Activated CD4-positive, alpha-beta memory T cell treated with anti-CD3 and anti-CD28 coated beads for 36 hours (primary cell): ENCODE measurements around the gene CD177. TPM values are rescaled to one million over a fixed set of nuclear protein-coding genes. Genes with fewer than 3 reads are reported as not detected.
"Not testable (repeated sequence)": the region's sequence is repeated elsewhere in the genome, so short reads cannot be mapped to it uniquely, and the experiment has no call there.

Experiments used
- CTCF ChIA-PET: fragments of 350-600 bp; sonication (Branson Sonifier 250); formaldehyde crosslinking; loops from one replicate; lab custom pipeline; 2021; ENCODE audit warnings: antibody characterized with exemption, inconsistent platforms; lab: Charles Lee
- POLR2A ChIA-PET: fragments of 350-600 bp; sonication (Branson Sonifier 250); formaldehyde crosslinking; loops from one replicate; lab custom pipeline; 2021; ENCODE audit warnings: antibody characterized with exemption; lab: Charles Lee
- DNase-seq: peaks from one replicate; pipeline ENCODE4 v3.0.0-alpha.2; 2020
- H3K27ac Mint-ChIP-seq: one replicate; pipeline ENCODE4 v1.8.0; 2021; ENCODE audit warnings: mixed read lengths
- H3K27me3 Mint-ChIP-seq: one replicate; pipeline ENCODE4 v1.8.0; 2021; ENCODE audit warnings: mixed read lengths
- H3K36me3 Mint-ChIP-seq: one replicate; pipeline ENCODE4 v1.8.0; 2021; ENCODE audit warnings: mixed read lengths
- H3K4me1 Mint-ChIP-seq: one replicate; pipeline ENCODE4 v1.8.0; 2021; ENCODE audit warnings: low read depth, mixed read lengths
- H3K4me3 Mint-ChIP-seq: one replicate; pipeline ENCODE4 v1.8.0; 2021; ENCODE audit warnings: mild to moderate bottlenecking, mixed read lengths
- H3K9me3 Mint-ChIP-seq: one replicate; pipeline ENCODE4 v1.8.0; 2021; ENCODE audit warnings: mixed read lengths
- intact Hi-C: fragments of 100-400 bp; cut with micrococcal nuclease; formaldehyde crosslinking; loops from one replicate; pipeline ENCODE4 v1.15.1; 2023
- total RNA-seq, 2 experiments: library from RNA; stranded (reverse); gene quantifications; one replicate each; pipeline ENCODE4 v1.2.3, GENCODE V29; 2021

Gene CD177
- total RNA-seq, 2 experiments from 2014 or later: not detected

DNA sequence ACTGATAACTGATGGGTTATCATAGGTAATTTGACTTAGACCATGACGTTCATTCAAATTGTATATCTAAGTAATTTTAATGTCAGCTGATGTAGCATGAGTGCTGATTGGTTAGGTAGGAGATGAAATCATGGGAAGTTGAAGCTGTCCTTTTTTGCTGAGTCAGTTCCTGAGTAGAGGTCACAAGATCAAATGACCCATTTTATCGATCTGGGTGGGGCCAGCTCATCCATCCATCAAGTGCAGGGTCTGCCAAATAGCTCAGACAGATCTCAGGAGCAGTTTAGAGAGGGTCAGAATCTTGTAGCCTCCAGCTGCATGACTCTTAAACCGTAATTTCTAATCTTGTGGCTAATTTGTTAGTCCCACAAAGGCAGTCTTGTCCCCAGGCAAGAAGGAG is 35.3 kb upstream of the CD177 start:
- DNase-seq: no peak
- Mint-ChIP-seq H3K4me3 (no peak overlapping the region), H3K4me1 (no peaks in the 10 kb centered on the region), H3K27ac (no peak overlapping the region), H3K36me3 (no peaks in the 10 kb centered on the region), H3K9me3 (peaks cover 2% of the 10 kb centered on the region), H3K27me3 (peaks cover 8% of the 10 kb centered on the region)
- intact Hi-C loops: no loop called here
- POLR2A ChIA-PET: no interaction called here
- CTCF ChIA-PET: no interaction called here

DNA sequence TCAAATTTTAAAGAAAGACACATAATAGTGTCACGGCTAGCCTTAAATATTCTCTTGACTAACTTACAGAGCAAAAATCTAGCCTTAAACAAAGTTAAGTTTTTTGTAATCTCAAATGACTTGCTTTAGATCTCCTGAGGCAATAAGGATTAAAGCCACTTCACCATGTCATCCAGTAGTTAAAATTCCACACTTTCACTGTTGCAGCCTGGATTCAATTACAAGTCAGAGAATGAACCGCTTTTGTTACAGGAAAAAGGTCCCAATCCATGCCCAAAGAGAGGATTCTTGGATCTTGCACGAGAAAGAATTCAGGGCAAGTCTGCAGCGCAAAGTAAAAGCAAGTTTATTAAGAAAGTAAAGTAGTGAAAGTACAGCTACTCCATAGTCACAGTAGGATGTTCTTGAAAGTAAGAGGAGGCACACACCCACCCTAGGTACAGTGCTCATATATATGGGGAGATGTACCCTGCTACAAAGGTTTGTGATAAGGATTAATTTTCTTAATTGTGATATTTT is 34.6 kb upstream of the CD177 start:
- Mint-ChIP-seq H3K4me1 (no peaks in the 10 kb centered on the region), H3K27me3 (peaks cover 7% of the 10 kb centered on the region), H3K9me3 (peaks cover 2% of the 10 kb centered on the region), H3K27ac (no peak overlapping the region), H3K36me3 (no peaks in the 10 kb centered on the region), H3K4me3 (no peak overlapping the region)
- intact Hi-C loops: no loop called here
- no peak for DNase-seq
- ChIA-PET CTCF (no interaction called here), POLR2A (no interaction called here)

DNA sequence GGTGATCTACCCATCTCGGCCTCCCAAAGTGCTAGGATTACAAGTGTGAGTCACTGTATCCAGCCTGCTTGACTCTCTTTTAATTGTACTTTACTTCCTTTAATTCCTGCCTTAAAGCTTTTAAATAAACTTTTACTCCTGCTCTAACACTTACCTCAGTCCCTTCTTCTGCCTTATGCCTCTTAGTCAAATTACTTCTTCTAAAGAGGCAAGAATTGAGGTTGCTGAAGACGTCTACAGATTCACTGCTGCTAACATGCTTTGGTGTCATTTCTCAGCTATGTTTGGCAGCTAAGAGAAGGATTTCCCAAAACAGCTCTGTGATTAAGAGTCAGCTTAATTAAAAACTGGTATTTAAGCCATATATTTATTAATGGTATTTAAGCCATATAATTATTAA is 32.9 kb upstream of the CD177 start:
- intact Hi-C loops: no loop called here
- H3K27me3 Mint-ChIP-seq: peaks cover 7% of the 10 kb centered on the region
- H3K36me3 Mint-ChIP-seq: no peaks in the 10 kb centered on the region
- H3K4me1 Mint-ChIP-seq: no peaks in the 10 kb centered on the region
- H3K4me3 Mint-ChIP-seq: no peak overlapping the region
- ChIA-PET CTCF (no interaction called here), POLR2A (no interaction called here)
- no peak overlapping the region for H3K27ac Mint-ChIP-seq
- peaks cover 2% of the 10 kb centered on the region for H3K9me3 Mint-ChIP-seq
- no peak for DNase-seq

DNA sequence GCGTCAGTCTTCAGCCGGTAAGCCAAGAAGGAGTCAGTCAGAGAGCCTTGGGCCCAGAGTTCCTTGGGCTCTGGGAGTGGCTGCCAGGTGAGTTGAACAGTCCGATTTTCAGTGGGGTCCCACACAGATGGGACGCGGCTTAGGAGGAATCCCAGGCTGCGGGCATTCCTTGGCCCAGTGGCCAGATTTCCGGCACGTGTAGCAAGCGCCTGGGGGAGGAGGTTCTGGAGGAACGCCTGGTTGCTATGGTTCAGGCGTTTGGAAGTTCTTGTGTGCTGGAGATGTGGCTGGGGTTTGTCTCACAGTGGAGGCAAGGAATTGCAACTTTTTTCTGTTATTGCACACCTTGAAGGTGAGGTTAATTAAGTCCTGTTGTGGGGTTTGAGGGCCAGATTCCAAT is 26.7 kb upstream of the CD177 start:
- DNase-seq, intact Hi-C loops, H3K9me3 Mint-ChIP-seq: not testable (repeated sequence)

DNA sequence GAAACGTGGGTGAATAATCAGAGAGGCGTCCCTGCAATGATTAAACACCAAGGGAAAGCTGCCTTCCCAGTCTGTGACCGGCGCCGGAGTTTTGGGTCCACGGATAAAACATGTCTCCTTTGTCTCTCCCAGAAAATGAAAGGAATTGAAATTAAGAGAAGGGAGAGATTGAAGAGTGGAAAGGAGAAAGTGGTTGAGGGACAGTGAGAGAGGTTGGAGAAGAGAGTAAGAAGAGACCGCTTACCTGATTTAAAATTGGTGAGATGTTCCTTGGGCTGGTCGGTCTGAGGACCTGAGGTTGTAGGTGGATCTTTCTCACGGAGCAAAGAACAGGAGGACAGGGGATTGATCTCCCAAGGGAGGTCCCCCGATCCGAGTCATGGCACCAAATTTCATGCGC is 24.9 kb upstream of the CD177 start:
- POLR2A ChIA-PET, H3K36me3 Mint-ChIP-seq, H3K4me1 Mint-ChIP-seq, DNase-seq, H3K27me3 Mint-ChIP-seq, H3K9me3 Mint-ChIP-seq, H3K27ac Mint-ChIP-seq, intact Hi-C loops, H3K4me3 Mint-ChIP-seq, CTCF ChIA-PET: not testable (repeated sequence)

More for the DNA sequence above, 26.7 kb upstream of the CD177 start:
- H3K36me3 Mint-ChIP-seq, H3K27me3 Mint-ChIP-seq, H3K4me1 Mint-ChIP-seq, POLR2A ChIA-PET, H3K4me3 Mint-ChIP-seq, CTCF ChIA-PET, H3K27ac Mint-ChIP-seq: not testable (repeated sequence)

DNA sequence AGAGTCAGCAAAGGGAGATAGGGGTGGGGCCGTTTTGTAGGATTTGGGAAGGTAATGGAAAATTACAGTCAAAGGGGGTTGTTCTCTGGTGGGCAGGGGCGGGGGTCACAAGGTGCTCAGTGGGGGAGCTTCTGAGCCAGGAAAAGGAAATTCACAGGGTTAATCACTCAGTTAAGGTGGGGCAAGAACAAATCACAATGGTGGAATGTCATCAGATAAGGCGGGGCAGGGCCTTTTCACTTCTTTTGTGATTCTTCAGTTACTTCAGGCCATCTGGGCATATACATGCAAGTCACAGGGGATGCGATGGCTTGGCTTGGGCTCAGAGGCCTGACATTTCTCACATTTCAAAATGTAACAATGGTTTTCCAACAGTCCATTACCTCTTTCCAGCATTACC is 24.4 kb upstream of the CD177 start:
- CTCF ChIA-PET: not testable (repeated sequence)

DNA sequence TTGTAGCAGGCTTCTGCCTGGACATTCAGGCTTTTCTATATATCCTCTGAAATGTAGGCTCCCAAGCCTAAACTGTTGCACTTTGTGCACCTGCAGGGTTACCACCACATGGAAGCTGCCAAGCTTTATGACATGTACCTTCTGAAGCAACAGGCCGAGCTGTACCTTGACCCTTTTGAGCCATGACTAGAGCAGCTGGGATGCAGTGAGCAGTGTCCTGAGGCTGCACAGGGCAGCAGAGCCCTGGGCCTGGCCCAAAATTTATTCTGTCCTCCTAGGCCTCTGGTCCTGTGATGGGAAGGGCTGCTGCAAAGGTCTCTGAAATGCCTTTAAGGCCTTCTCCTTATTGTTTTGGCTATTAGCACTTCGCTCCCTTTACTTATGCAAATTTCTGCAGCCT is 23.5 kb upstream of the CD177 start:
- Mint-ChIP-seq H3K4me1 (no peaks in the 10 kb centered on the region), H3K9me3 (no peaks in the 10 kb centered on the region), H3K4me3 (no peak overlapping the region), H3K27ac (no peak overlapping the region), H3K27me3 (no peaks in the 10 kb centered on the region), H3K36me3 (no peaks in the 10 kb centered on the region)
- no peak for DNase-seq
- intact Hi-C loops: no loop called here
- ChIA-PET CTCF (no interaction called here), POLR2A (no interaction called here)

More for the DNA sequence above, 24.4 kb upstream of the CD177 start:
- H3K9me3 Mint-ChIP-seq, H3K4me1 Mint-ChIP-seq, H3K27ac Mint-ChIP-seq, H3K36me3 Mint-ChIP-seq, DNase-seq, H3K4me3 Mint-ChIP-seq, POLR2A ChIA-PET, intact Hi-C loops, H3K27me3 Mint-ChIP-seq: not testable (repeated sequence)

DNA sequence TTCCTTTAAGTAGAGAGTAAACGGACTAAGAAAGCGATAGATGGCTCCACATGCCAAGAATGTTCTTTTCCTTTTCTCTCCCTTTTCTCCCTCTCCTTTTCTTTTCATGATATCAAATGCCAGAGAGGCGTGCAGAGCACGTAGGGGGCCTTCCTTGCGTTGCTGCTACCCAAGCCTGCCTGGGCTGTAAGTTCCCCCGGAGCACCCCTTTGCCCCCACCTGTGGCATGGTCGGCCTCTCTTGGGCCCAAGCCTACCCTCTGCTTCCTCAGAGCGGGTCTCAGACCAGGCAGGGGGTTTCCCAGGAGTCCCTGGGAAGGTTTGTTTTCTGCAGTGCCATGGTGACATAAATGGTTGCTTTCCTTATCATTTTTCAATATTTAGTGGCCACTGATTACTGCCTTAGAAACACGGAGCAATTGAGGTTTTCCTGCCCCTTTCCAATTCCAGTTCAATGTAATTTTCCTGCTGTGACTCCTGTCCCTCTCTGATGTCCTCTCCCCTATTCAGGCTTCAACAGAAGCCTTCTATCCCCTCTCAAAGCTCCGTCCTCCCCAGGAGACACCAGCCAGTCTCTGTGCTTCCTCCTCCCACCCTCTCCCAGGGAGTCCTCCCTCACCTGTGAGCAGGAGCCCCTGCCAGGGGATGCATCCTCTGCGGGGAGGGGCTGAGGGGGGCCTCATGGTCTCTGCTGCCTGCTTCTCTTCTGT is 22.6 kb upstream of the CD177 start:
- no peak for DNase-seq
- intact Hi-C loops: no loop called here
- CTCF ChIA-PET: no interaction called here
- POLR2A ChIA-PET: no interaction called here
- Mint-ChIP-seq H3K4me1 (no peaks in the 10 kb centered on the region), H3K4me3 (no peak overlapping the region), H3K9me3 (no peaks in the 10 kb centered on the region), H3K27me3 (no peaks in the 10 kb centered on the region), H3K36me3 (no peaks in the 10 kb centered on the region), H3K27ac (no peak overlapping the region)

DNA sequence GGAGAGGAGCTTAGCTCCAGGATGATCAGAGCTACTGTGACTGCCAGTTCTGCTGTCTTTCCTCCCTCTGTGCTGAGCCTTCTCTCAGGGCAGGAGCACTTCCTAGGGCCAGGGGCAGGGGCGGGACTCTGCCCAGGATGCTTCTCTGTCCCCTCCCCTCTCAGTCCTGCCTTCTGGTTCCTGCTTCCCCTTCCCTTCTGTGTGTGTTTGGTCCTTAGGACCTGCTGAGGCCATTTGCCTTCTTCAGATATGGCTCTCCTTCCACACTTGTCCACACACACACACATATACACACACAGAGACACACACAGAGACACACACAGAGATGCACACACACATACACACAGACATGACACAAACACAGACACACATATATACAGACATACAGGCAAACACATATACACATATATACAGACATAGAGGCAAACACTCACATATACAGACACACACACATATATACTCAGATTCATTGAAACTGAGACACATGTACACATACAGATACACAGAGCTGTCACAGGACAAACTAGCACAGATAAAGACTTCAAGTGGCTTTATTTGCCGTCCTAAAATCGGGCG is 22.0 kb upstream of the CD177 start:
- Mint-ChIP-seq H3K9me3 (no peaks in the 10 kb centered on the region), H3K27me3 (no peaks in the 10 kb centered on the region), H3K27ac (no peak overlapping the region), H3K4me3 (no peak overlapping the region), H3K36me3 (no peaks in the 10 kb centered on the region), H3K4me1 (no peaks in the 10 kb centered on the region)
- intact Hi-C loops: no loop called here
- ChIA-PET CTCF (no interaction called here), POLR2A (no interaction called here)
- no peak for DNase-seq

DNA sequence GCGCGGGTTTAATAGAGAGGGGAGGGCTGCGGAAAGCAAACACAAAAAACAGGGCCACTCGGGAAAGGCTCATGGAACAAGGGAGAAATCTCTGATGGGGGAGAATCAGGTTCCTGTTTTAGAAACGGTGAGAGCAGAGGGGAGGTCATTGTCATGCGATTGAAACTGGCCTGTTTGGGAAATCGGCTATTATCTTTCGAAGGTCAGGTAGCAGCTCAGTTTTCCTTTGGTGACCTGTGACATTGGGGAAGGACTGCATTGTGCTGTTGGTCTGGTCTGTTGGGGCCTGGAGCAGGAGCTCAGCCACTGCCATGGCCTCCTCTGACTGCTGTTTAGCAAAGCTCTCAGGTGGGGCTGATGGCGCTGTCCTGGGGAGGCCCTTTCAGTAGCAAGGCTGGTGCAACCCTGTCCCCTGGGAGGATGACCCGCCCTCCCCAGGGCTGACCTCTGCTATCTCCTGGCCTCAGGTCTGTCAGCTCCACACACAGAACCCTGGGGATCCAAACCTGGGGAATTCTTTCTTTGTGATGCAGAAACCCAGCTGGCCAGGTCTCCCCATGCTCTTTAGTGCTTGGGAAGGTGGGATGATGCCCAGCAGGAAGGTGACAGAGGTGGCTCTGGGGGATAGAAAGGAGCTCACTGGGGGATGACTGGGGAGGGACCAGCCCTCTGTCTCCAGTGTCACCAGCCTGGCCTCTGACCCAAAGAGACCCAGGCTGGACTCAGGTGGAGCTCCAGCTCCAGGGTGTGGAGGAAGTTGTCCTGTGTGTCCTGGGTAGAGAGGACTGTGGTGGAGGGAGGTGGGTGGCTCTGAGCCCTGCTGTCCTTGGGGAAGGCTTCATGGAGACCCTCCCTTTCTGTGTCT is 21.2 kb upstream of the CD177 start:
- POLR2A ChIA-PET: no interaction called here
- H3K4me1 Mint-ChIP-seq: no peaks in the 10 kb centered on the region
- H3K27me3 Mint-ChIP-seq: no peaks in the 10 kb centered on the region
- CTCF ChIA-PET: no interaction called here
- no peak overlapping the region for H3K4me3 Mint-ChIP-seq
- H3K27ac Mint-ChIP-seq: no peak overlapping the region
- H3K9me3 Mint-ChIP-seq: no peaks in the 10 kb centered on the region
- DNase-seq: no peak
- intact Hi-C loops: no loop called here
- no peaks in the 10 kb centered on the region for H3K36me3 Mint-ChIP-seq

DNA sequence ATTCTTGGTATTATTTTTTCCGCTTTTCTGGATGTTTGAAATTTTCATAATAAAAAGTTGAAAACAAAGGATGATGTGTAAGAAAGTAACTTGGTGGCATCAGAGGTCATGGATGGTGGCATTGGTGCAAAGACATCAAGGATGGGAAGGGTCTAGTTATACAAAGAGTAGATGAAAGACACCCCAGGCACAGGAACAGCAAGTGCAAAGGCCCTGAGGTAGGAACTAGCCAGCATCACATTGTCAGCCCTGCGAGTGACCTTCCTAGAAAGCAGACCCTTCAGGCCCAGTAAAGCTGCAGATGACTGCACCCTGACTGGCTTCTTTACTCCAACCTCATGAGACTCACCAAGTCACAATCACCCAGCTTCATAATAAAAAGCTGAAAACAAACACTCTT is 17.0 kb upstream of the CD177 start:
- DNase-seq, intact Hi-C loops, H3K36me3 Mint-ChIP-seq, H3K4me1 Mint-ChIP-seq, CTCF ChIA-PET, POLR2A ChIA-PET, H3K9me3 Mint-ChIP-seq, H3K4me3 Mint-ChIP-seq, H3K27ac Mint-ChIP-seq: not testable (repeated sequence)
- H3K27me3 Mint-ChIP-seq: peaks cover 13% of the 10 kb centered on the region

DNA sequence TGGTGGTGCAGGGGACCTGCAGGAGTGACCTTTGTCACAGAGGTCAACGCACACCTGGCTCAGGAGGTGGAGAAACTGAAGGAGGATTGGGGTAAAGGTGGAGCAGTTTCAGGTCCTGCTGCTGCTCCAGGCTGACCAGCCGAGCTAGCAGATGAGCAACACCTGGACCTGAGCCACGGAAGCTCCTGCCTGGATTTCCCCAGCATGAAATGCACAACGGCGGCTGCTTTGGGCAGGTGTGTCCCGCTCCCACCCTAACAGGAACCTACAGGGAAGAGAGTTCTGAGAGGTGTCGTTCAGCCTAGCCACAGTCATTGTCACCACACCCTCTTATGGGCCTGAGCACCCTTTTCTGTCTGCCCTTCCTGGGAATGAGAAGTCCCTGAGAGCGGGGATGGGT is 15.7 kb upstream of the CD177 start:
- ChIA-PET CTCF (no interaction called here), POLR2A (no interaction called here)
- Mint-ChIP-seq H3K27me3 (peaks cover 23% of the 10 kb centered on the region), H3K4me1 (no peaks in the 10 kb centered on the region), H3K27ac (no peak overlapping the region), H3K36me3 (no peaks in the 10 kb centered on the region), H3K9me3 (no peaks in the 10 kb centered on the region), H3K4me3 (no peak overlapping the region)
- intact Hi-C loops: no loop called here
- DNase-seq: no peak
